NCI-H748 (cell line): Measurements from ENCODE around the gene MYB.
"Not testable (repeated sequence)": the region's sequence is repeated elsewhere in the genome, so short reads cannot be mapped to it uniquely, and the experiment has no call there.

ENCODE experiments used
- DNase-seq: peaks from one replicate; lab custom pipeline; 2025; ENCODE audit not compliant: unreplicated experiment; lab: John Stamatoyannopoulos, UW

The MYB gene

GRCh38 chr6:135246412-135247012 is 65.4 kb downstream of the MYB start:
- DNase-seq, result not testable (repeated sequence)

GRCh38 chr6:135250234-135250633 is 69.1 kb downstream of the MYB start:
- no peak for DNase-seq

GRCh38 chr6:135250751-135251497 is 69.8 kb downstream of the MYB start:
- DNase-seq, result peak; percentile 75

DNA sequence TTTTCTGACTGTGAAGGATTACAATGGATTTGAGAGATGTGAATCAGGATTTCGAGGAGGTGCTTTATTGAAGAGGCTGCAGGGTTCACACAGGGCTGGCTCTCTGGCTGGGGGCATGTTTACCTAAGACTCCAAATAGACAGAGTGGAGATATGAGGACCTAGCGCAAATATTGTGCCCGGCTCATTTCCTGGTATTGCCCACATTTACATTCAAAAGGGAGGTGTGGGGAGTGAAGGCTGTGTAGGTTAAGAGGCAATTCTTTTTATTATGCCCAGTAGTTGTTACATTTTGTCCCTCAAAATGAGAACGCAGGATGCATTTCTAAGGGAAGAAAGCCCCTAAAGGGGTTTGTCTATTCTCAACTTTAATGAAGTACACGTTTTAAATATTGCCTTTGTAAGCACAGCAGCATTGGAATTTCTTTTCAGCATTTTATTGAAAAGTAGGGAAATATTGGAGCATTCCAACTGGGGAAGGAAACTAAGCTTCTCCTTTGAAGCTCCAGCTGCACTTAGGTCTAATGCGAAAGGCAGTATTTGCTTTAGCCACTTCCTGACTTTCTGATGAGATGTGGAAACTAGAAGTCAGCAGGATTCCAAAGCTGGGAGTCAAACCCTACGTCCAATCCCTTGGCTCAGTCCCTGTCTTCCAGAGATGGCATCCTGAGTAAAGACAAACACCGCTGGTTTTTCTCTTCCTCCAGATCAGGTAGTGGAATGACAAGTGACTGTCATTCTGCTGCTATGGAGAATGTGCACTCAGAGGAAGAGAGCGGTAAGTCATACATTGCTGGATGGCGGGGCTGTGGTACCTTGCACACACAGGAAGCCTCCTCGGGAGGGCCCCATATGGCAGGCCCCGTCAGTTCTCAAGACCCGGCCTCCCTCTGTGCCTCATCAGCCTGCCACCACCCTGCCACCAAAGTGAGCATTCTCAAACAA is 70.7 kb downstream of the MYB start:
- peak; percentile 90 for DNase-seq

- no peak for DNase-seq
Observed at GRCh38 chr6:135254471-135254870, 73.4 kb downstream of the MYB start.

DNA sequence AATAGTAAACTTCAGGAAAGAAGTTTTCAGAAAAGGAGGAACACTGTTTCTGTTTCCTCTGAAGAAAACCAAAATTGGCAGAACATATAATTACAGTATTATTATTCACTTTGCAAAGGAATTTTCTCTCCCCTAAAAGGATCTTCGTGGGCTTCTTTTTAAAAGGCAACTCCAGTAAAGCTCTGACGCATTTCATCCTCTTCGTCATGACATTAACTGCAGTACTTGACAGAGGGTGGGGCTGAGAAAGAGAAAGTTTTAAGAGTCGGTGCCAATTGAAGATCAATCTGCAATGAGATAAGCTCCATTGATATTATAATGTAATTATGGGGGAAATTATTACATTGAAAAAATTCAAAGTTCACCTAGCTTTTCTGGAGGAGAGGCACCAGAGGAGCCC is 75.8 kb downstream of the MYB start:
- DNase-seq, result no peak

DNA sequence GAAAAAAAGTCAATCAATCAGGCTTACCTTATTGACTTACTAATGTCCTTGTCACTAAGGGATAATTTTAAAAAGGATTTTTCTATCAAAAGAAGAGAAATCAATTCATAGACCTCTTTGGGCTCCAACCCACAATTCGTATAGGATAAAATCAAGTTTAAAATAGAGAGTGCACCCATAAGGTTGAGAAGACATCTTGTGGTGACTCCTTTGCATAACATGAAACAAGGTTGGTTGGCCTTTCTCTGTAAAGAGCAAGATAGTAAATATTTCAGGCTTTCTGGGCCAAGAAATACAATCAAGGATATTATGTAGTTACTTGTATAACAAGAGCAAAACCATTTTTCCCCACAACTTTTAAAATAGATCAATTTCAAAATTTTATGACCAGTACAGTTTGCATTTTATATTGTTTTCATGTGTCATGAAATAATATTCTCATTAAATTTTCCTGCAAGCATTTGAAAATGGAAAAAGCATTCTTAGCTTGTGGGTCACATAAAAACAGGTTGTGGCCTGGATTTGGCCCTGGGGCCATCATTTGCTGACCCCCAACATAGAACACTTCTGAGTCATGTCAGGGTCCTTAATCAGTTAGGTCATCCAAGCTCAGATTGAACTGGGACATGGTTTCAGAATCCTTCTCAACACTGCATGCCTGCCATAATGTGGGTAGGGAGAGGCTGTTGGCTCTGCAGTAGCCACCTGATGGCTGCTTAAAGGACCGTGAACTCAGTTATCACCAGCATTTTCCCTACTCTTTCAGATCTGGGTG is 76.7 kb downstream of the MYB start:
- no peak for DNase-seq

DNA sequence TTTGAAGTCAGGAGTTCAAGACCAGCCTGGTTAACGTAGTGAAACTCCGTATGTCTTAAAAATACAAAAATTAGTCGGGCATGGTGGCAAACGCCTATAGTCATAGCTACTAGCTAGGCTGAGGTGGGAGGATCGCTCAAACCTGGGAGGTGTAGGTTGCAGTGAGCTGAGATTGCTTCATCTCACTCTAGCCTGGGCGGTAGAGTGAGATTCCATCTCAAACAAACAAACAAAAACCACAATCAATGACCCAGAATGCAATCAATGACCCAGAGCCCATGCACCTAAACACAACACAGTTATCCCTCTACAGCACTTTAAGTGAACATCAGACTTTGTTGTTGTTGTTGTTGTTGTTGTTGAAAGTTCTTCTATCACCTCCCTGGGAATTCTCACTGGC is 77.9 kb downstream of the MYB start:
- no peak for DNase-seq

DNA sequence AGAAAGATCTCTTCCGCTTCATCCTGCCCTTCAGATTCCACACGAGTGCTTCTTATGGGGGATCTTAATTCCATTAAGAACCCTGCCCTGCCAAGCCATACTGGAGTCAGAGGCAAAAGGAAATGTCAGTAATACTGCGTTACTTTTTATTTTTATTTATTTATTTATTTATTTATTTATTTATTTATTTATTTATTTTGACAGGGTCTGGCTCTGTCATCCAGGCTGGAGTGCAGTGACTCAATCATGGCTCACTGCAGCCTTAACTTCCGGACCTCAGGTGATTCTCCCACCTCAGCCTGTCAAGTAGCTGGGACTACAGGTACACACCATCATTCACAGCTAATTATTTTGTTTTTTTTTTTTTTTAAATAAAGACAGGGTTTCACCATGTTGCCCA is 79.5 kb downstream of the MYB start:
- no peak for DNase-seq

DNA sequence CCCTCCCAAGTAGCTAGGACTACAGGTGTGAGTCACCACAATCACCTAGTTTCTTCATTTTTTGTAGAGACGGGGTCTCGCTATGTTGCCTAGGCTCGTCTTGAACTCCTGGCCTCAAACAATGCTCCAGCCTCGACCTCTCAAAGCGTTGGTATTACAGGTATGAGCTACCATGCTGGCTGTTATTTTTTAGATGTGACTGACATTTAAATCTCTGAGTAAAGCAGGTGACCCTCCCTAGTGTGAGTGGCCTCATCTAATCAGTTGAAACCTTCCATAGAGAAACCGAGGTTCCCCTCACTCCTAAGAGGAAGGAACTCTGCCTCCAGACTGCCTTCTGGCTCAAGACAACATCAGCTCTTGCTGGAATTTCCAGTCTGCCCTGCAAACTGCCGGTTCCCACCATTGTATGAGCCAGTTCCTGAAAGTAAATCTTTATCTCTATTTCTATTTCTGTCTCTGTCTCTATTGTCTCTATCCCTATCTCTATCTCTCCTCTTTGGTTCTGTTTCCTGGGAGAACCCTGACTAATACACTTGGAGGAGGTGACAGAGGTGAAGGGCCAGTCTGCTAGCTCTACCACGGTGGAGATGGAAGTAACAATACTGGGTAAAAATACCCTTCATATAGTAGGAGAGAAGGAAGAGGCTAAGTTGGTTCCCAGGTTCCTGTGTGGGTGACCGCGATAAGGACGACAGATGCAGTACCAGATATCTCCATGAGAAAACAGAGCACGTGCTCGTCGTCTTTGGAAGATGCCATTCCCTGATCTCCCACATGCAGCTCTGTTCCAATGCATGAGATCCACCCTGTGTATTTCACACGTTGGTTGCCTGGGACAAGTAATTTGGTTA is 81.0 kb downstream of the MYB start:
- no peak for DNase-seq

- DNase-seq, result no peak
Observed at GRCh38 chr6:135265278-135265677, 84.2 kb downstream of the MYB start.

- peak; percentile 89 for DNase-seq
Observed at GRCh38 chr6:135266675-135267074, 85.6 kb downstream of the MYB start.

DNA sequence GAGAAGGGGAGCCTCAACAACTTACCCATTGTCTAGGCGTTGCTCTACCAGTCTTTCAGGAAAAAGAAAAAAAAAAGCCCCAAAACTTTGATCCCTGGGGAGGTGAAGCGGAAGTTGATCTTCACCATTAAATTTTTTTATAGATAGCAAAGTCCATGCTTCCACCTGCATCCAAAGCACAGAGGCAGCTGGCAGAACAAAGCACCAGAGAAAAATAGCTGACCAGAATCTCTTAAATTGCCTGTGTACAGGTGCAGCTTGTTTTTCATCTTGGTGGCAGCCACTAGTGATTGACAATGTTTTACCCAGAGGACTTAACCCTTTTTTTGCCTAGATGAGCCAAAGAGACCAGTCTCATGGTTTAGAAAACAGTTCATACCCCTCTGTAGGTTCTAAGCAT is 86.0 kb downstream of the MYB start:
- peak; percentile 92 for DNase-seq

GRCh38 chr6:135268263-135268662 is 87.2 kb downstream of the MYB start:
- no peak for DNase-seq

GRCh38 chr6:135268740-135269139 is 87.6 kb downstream of the MYB start:
- DNase-seq, result no peak
